ENCODE results near the gene CCL1.

DNA sequence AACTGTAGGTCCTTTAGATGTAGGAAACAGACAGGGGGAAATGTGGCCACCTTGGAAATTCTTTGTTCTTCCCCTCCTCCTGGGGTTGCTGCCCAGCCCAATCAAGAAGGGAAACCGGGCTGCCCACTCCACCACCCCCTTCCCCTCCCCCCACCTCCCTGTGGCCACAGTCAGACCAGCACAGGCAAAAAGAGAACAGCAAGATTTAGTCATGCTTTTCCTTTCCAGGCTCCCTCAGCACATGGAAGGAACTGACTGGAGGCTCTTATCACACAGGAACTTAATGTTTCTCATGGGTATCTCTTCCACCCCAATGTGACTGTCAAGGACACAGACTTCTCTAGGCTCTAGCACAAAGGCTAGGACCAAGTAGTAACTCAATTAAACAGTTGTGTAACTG is 3.0 kb upstream of the CCL1 start:
- TF ChIP-seq, protein P1, sequence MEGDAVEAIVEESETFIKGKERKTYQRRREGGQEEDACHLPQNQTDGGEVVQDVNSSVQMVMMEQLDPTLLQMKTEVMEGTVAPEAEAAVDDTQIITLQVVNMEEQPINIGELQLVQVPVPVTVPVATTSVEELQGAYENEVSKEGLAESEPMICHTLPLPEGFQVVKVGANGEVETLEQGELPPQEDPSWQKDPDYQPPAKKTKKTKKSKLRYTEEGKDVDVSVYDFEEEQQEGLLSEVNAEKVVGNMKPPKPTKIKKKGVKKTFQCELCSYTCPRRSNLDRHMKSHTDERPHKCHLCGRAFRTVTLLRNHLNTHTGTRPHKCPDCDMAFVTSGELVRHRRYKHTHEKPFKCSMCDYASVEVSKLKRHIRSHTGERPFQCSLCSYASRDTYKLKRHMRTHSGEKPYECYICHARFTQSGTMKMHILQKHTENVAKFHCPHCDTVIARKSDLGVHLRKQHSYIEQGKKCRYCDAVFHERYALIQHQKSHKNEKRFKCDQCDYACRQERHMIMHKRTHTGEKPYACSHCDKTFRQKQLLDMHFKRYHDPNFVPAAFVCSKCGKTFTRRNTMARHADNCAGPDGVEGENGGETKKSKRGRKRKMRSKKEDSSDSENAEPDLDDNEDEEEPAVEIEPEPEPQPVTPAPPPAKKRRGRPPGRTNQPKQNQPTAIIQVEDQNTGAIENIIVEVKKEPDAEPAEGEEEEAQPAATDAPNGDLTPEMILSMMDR (IDR thresholded peaks at IDR 0.05), result no peak
- TF ChIP-seq POLR2A (IDR thresholded peaks at IDR 0.05), result no peak
